H1 (cell line): ENCODE data around the gene TFE3. TPM values are rescaled to one million over a fixed set of nuclear protein-coding genes. Genes with fewer than 3 reads are reported as not detected.

Experiments used
- ASH2L ChIP-seq: fragments of 200-600, 300-600 bp; sonication (generic); IDR thresholded peaks from one replicate; pipeline ENCODE4 v1.7.1; 2017; ENCODE audit warnings: low read length
- BRCA1 ChIP-seq: IDR thresholded peaks from 2 replicates; pipeline ENCODE4 v1.6.1; 2012; ENCODE audit warnings: low read depth, low read length, improper control_type of control experiment
- CEBPB ChIP-seq: IDR thresholded peaks from 2 replicates; pipeline ENCODE4 v1.6.1; 2012; ENCODE audit warnings: low read depth, low read length
- CHD7 ChIP-seq: fragments of 300-600 bp; sonication (generic); IDR thresholded peaks from 2 replicates; pipeline ENCODE4 v1.7.1; 2012; ENCODE audit warnings: low read length, moderate library complexity, mild to moderate bottlenecking, inconsistent platforms; ENCODE audit not compliant: insufficient replicate concordance
- CTBP2 ChIP-seq: IDR thresholded peaks from 2 replicates; pipeline ENCODE4 v1.7.0; 2011; ENCODE audit warnings: borderline replicate concordance, mild to moderate bottlenecking, moderate library complexity, mixed read lengths, low read length; ENCODE audit not compliant: insufficient read depth, insufficient read length
- GTF2F1 ChIP-seq: IDR thresholded peaks from 2 replicates; pipeline ENCODE4 v1.6.1; 2012; ENCODE audit warnings: low read depth, low read length, improper control_type of control experiment, borderline replicate concordance
- KDM4A ChIP-seq: IDR thresholded peaks from one replicate; pipeline ENCODE4 v1.7.1; 2012; ENCODE audit warnings: low read depth, mild to moderate bottlenecking, moderate library complexity, low read length, inconsistent platforms; ENCODE audit not compliant: severe bottlenecking
- KDM5A ChIP-seq: fragments of 200-600 bp; IDR thresholded peaks from 2 replicates; pipeline ENCODE4 v1.7.1; 2012; ENCODE audit warnings: mild to moderate bottlenecking, low read length, inconsistent platforms, mixed read lengths
- POLR2AphosphoS5 ChIP-seq: IDR thresholded peaks from 2 replicates; pipeline ENCODE4 v1.6.1; 2011; ENCODE audit warnings: low read depth, low read length
- POU5F1 ChIP-seq: IDR thresholded peaks from 2 replicates; pipeline ENCODE4 v1.6.1; 2011; ENCODE audit warnings: low read depth, mild to moderate bottlenecking, low read length, moderate library complexity
- RFX5 ChIP-seq: IDR thresholded peaks from 2 replicates; pipeline ENCODE4 v1.6.1; 2011; ENCODE audit warnings: low read depth, low read length, improper control_type of control experiment, borderline replicate concordance
- YY1 ChIP-seq: IDR thresholded peaks from 2 replicates; pipeline ENCODE4 v1.6.1; 2011; ENCODE audit warnings: low read depth, mild to moderate bottlenecking, low read length
- polyA plus RNA-seq, 7 experiments: library from polyadenylated mRNA; depleted of rRNA in 3 of 7; stranded (reverse) in 5 of 7; unstranded in 2 of 7; fragments of >200 nt in 5 of 7; fragments of 200-250 nt in 2 of 7; gene quantifications; 1 replicate in 5 of 7; 2 replicates in 1 of 7; 4 replicates in 1 of 7; pipeline versions ENCODE4 v1.2.1 to v1.2.3, GENCODE V29; 2011 to 2013; ENCODE audit warnings: missing spikeins in 2 of 7, mixed read lengths in 2 of 7
- total RNA-seq: library from RNA; stranded (reverse); fragmentation: NEBNext Ultra II Directional; extraction: Animal tissue kit (Norgen Biotek cat#: 25700); gene quantifications from 2 replicates; pipeline ENCODE4 v1.2.1, GENCODE V29; 2021
- TF ChIP-seq, protein P1 (sequence below): IDR thresholded peaks from 2 replicates; pipeline ENCODE4 v1.6.1; 2012; ENCODE audit warnings: inconsistent platforms

The TFE3 gene
- total and polyA plus RNA-seq, 2 of the 8 experiments (the other 6 are each of a cell fraction or from before 2014, with no cell fraction given): 33.7 to 52.9 TPM

DNA sequence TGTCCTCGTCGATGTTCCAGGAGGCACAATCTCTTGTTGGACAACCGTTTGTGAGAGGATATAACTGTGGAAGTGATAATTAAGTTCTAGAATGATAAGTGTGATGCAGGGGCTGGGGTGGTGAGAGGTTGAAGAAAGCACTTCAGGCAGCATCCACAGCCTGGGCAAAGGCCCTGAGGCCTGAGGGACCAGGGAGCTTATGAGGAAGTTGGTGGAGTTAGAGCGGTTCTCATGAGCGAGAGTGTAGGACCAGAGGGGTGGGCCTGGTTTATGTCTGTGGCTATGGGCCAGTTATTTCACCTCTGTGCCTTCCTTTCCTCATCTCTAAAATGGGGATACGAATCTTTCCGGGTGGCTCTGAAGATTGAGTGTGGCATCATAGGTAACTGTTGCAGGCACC lies 18.3 kb upstream of the TFE3 start (continued):
- no peak for TF ChIP-seq CHD7
- TF ChIP-seq CTBP2: no peak
- TF ChIP-seq, protein P1, sequence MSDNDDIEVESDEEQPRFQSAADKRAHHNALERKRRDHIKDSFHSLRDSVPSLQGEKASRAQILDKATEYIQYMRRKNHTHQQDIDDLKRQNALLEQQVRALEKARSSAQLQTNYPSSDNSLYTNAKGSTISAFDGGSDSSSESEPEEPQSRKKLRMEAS: no peak
- no peak for TF ChIP-seq POLR2AphosphoS5
- TF ChIP-seq YY1: no peak
- no peak for TF ChIP-seq GTF2F1
- no peak for TF ChIP-seq KDM5A
- no peak for TF ChIP-seq POU5F1
- no peak for TF ChIP-seq BRCA1
- no peak for TF ChIP-seq KDM4A
- no peak for TF ChIP-seq RFX5
- TF ChIP-seq CEBPB: no peak
- no peak for TF ChIP-seq ASH2L
